GM20000 (cell line): ENCODE measurements around the gene MAB21L3.

Experiments
- DNase-seq: peaks from one replicate; pipeline ENCODE4 v3.0.0; 2012; ENCODE audit warnings: low spot score
- CTCF ChIP-seq: IDR thresholded peaks from 2 replicates; pipeline ENCODE4 v1.5.1; 2012; ENCODE audit warnings: mild to moderate bottlenecking, control low read depth; ENCODE audit errors: extremely low read depth, missing control alignments

Gene MAB21L3

DNA sequence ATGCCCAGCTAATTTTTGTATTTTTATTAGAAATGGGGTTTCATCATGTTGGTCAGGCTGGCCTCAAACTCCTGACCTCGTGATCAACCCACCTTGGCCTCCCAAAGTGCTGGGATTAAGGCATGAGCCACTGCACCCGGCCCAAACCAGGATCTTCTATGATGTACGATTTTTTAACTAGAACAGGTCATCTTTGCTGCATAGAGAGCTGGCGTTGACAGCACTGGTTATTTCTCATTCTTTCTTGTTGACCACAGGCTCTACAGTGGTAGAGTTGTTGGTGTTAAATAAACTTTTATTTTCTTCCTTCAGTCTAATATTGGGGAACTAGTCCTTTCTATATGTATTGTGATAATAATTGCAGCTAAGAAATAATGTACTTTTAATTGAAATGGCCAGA is 3.8 kb upstream of the MAB21L3 start:
- TF ChIP-seq CTCF = no peak

GRCh38 chr1:116111524-116112021 is 374 bp downstream of the MAB21L3 start:
- TF ChIP-seq CTCF = no peak
- DNase-seq = no peak

More for the DNA sequence above, 3.8 kb upstream of the MAB21L3 start:
- no peak for DNase-seq

DNA sequence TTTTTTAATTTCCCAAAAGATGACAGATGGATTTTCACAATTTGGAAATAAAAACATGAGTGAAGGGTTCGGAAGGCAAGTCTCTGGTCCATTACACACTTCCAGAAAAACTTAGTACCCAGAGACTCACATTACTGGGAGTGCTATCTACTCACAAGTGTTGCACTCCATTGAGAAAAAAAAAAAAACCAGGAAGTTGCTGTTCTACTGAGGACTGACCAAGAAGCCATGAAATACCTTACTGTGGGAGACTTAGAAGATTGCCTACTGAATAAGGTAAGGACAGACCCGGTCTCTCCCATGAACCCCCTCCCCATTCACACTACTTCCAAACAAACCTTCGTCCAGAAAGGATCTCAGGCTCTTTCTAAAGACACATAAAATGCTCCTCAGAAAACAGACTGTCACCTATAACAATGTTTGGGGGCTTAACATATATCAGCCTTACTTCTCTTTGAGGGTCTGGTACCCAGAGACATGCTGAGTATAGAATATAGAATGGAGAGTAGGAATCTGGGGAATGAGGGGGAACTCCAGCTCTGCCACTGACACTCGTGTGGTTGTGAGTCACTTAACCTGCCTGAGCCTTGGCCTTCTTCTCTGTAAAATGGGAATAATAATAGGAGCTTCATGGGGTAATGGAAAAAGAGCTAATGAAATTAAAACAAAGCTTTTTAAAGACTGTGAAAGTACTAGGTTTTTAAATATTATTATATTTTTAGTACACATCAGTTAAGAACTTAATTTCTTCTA is 1.4 kb downstream of the MAB21L3 start:
- no peak for TF ChIP-seq CTCF
- no peak for DNase-seq

DNA sequence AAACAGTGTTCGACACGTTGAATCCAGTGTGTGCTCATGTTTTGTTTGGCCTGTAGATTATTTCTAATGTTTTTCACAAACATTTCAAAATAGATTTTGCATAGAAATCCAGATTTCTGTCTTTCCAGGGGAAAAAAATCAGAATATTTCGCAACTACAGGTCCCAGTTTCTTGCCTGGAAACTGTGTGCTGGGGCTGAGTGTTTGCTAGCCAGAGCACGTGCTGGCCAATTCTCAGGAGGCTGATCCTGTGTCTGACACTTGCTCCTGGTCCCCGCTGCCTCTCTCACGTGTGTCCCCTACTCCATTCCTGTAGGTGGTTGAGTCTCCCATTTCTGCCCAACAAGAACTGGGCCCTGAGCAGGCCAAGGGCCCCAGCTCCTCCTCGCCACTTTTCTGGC is 2.4 kb downstream of the MAB21L3 start:
- DNase-seq = no peak
- TF ChIP-seq CTCF = no peak

DNA sequence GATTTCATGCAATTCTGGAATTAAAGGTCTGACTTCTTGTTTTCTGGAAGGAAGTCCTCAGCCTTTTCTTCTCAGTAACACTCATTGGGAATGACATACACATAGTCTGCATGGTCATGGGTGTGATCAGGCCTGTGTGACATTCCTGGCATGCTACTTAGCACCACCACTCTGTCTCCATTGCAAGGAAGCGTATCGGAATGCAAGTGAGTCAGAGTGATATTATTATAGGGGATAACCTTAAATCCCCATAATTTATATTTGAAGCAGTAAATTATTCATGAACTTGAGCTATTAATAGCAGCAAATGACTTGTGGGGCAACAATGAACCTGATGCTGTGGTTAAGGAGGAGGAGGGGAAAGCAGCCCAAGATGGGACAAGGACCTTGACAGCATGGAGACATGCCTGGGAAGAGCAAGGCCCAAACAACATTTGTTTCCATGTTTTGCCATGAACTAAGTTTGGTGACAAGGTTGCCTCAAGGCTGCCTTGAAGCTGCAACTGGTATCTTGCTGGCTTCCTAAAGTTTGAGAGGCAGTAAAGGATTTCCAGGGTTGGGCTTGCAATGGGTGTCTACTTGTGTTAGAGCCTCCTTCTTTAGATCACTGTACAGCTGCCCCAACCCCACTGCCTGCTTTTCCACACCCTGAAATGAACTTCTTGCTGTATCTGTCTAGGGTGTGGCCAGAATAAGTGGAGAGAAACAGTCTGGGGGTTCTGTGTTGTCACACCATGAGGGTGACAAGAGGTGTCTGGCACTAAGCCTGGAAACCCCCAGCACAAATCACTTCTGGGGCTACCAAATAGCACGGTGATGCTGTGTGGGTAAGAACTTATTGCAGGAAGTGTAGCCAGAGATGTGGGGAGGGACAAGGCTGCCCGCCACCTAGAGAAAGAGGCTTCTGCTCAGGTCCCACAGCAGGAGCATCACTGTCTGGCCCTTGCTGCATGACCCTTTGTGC is 4.6 kb downstream of the MAB21L3 start:
- DNase-seq = no peak
- no peak for TF ChIP-seq CTCF

DNA sequence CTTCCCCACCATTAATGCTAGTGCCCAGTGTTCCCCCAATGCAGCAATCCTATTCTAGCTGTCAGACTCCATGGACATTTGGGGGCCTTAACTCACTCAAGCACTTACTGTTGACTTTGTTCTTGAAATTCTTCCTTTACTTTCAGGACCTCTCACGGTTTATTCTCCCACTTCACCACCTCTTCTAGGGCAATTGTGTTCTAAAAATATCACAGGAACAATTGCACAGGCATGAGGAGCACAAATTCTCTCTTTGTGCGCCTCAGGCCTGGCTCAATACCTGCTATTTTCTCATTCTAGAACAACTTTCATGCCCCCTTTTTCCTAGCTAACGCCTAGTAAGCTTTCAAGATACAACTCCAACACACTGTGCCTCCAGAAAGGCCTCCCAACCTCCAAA is 7.3 kb downstream of the MAB21L3 start:
- no peak for DNase-seq
- no peak for TF ChIP-seq CTCF

DNA sequence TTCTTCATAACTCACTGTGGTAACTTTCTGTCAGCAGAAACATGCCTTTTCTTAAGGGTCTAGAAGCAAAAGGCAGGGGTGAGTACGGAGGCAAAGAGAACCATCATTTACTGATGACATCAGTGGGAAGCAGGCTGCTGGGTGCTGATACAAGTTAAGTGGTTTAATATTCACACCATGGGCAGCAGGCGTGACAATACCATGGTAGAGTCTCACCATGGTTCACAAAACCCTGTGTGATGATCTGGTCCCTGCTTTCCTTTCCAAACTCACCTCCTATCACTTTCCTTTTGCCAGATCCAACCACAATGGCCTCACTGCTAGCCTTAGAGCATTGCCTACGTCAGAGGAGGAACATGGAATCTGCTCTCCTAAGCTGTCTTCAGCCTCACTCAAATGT is 8.7 kb downstream of the MAB21L3 start:
- no peak for DNase-seq
- TF ChIP-seq CTCF = no peak
